Prostate gland (tissue), 2 donors: ENCODE data around the gene SMAD9.

Experiments used
- CTCF ChIP-seq, 4 experiments: fragments of 200-600 bp in 2 of 4; fragments of 450-650 bp in 2 of 4; sonication (generic) in 2 of 4; IDR thresholded peaks; 1 replicate in 3 of 4; 2 replicates in 1 of 4; pipeline ENCODE4 v1.5.1; 2016 to 2019; ENCODE audit warnings: antibody characterized with exemption in 4 of 4, mild to moderate bottlenecking in 2 of 4, moderate library complexity in 2 of 4
- POLR2A ChIP-seq: fragments of 450-650 bp; IDR thresholded peaks from one replicate; pipeline ENCODE4 v1.6.1; 2016; ENCODE audit warnings: antibody characterized with exemption, mild to moderate bottlenecking

DNA sequence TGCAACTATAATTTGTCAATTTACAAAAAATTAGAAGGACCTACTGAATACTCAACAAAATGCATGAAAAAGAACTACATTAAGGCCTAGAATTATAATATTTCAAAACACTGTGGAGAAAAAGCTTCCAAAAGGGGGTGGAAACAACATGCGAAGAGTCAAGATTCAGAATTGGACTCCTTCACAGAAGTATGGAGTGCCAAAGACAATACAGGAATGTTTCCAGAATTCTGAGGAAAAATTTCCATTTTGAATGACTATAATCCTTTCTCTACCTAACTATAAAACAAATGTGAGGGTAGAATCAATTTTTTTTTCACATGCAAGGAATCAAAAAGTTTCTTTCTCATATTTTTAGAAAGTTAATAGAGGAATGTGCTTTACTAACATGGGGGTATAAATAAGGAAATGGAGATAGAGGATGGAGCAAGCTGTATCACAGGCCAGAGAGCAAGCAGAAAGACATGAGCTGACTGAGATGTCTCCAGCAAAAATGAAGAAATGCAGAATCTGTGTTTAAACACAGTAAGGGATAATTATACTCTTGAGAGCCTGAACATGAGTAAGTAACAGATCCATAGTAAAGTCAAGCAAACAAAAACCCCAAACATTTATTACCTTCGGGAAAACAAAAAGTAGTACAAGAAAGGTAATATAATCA lies 39.5 kb upstream of the SMAD9 start:
- TF ChIP-seq POLR2A (no peak), CTCF (IDR thresholded peaks at IDR 0.05) (no peak)
